Hepatocyte (in vitro differentiated cells): Measurements from ENCODE around the gene KCTD18.

Experiments used
- EZH2 ChIP-seq: fragments of 200-600 bp; sonication (generic); IDR thresholded peaks from 2 replicates; pipeline ENCODE4 v1.6.1; 2016; ENCODE audit warnings: antibody characterized with exemption, mild to moderate bottlenecking, borderline replicate concordance
- EZH2phosphoT487 ChIP-seq: fragments of 200-600 bp; sonication (generic); IDR thresholded peaks from one replicate; pipeline ENCODE4 v1.6.1; 2018; ENCODE audit warnings: antibody characterized with exemption, mild to moderate bottlenecking, low read depth, moderate library complexity; ENCODE audit not compliant: unreplicated experiment, severe bottlenecking
- TF ChIP-seq, protein P1 (sequence below): fragments of 200-600 bp; sonication (generic); IDR thresholded peaks from 2 replicates; pipeline ENCODE4 v1.5.1; 2016; ENCODE audit warnings: antibody characterized with exemption, mild to moderate bottlenecking; ENCODE audit not compliant: poor library complexity

DNA sequence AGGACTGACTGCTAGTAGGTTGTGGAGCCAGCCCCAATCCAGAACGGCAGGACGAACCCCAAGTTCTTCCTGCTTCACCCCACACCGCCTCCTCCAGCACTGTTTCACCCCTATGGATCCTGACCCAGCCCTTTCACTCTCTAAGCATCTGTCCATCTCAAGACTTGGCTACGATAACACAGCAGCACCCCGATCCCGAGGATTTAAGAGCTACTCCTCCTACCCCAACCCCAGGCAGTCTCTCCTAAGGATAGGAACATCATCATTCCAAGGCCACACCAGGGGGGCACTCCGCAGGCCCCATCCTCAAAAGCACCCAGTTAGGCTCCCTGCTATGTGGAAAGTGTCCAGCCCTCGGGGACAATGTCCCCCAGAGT is 645 bp downstream of the KCTD18 start:
- TF ChIP-seq, protein P1, sequence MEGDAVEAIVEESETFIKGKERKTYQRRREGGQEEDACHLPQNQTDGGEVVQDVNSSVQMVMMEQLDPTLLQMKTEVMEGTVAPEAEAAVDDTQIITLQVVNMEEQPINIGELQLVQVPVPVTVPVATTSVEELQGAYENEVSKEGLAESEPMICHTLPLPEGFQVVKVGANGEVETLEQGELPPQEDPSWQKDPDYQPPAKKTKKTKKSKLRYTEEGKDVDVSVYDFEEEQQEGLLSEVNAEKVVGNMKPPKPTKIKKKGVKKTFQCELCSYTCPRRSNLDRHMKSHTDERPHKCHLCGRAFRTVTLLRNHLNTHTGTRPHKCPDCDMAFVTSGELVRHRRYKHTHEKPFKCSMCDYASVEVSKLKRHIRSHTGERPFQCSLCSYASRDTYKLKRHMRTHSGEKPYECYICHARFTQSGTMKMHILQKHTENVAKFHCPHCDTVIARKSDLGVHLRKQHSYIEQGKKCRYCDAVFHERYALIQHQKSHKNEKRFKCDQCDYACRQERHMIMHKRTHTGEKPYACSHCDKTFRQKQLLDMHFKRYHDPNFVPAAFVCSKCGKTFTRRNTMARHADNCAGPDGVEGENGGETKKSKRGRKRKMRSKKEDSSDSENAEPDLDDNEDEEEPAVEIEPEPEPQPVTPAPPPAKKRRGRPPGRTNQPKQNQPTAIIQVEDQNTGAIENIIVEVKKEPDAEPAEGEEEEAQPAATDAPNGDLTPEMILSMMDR, result no peak
- TF ChIP-seq EZH2 (no peak), EZH2phosphoT487 (no peak)
